H9 (cell line): ENCODE measurements around the gene PANK2. TPM values are rescaled to one million over a fixed set of nuclear protein-coding genes. Genes with fewer than 3 reads are reported as not detected.
A peak's percentile ranks its signal among the peaks of the same experiment; 100 is the strongest.

Experiments
- DNase-seq: peaks from one replicate; pipeline ENCODE4 v3.0.0-alpha.2; 2017
- H2AFZ ChIP-seq: one replicate; pipeline ENCODE4 v1.6.1; 2013; ENCODE audit warnings: mild to moderate bottlenecking, low read length, control low read depth, moderate library complexity
- H2AK5ac ChIP-seq: 2 replicates; pipeline ENCODE4 v1.6.1; 2013; ENCODE audit warnings: low read length, control low read depth, mixed read lengths; ENCODE audit not compliant: insufficient read length
- H2BK120ac ChIP-seq: one replicate; pipeline ENCODE4 v1.6.1; 2013; ENCODE audit warnings: low read depth, mild to moderate bottlenecking, low read length, control low read depth, inconsistent platforms; ENCODE audit not compliant: poor library complexity, severe bottlenecking
- H2BK12ac ChIP-seq: 2 replicates; pipeline ENCODE4 v1.6.1; 2013; ENCODE audit warnings: low read length, control low read depth, mixed read lengths, low read depth; ENCODE audit not compliant: insufficient read length
- H2BK15ac ChIP-seq: 2 replicates; pipeline ENCODE4 v1.6.1; 2013; ENCODE audit warnings: low read depth, low read length, control low read depth
- H2BK20ac ChIP-seq: one replicate; pipeline ENCODE4 v1.6.1; 2013; ENCODE audit warnings: low read depth, mild to moderate bottlenecking, low read length, control low read depth, inconsistent platforms; ENCODE audit not compliant: poor library complexity, severe bottlenecking
- H2BK5ac ChIP-seq: 2 replicates; pipeline ENCODE4 v1.6.1; 2013; ENCODE audit warnings: low read length, control low read depth, mixed read lengths; ENCODE audit not compliant: insufficient read length
- H3K14ac ChIP-seq: 2 replicates; pipeline ENCODE4 v1.6.1; 2013; ENCODE audit warnings: low read length, control low read depth; ENCODE audit not compliant: insufficient read depth
- H3K18ac ChIP-seq: 2 replicates; pipeline ENCODE4 v1.6.1; 2013; ENCODE audit warnings: low read depth, mild to moderate bottlenecking, mixed read lengths, low read length, control low read depth; ENCODE audit not compliant: insufficient read length
- H3K23ac ChIP-seq: 2 replicates; pipeline ENCODE4 v1.6.1; 2013; ENCODE audit warnings: low read length, control low read depth, mixed read lengths, low read depth; ENCODE audit not compliant: insufficient read length
- H3K23me2 ChIP-seq: 2 replicates; pipeline ENCODE4 v1.6.1; 2013; ENCODE audit warnings: low read depth, mild to moderate bottlenecking, mixed read lengths, low read length, control low read depth; ENCODE audit not compliant: insufficient read length, poor library complexity, severe bottlenecking
- H3K27ac ChIP-seq: 2 replicates; pipeline ENCODE4 v1.5.1; 2013; ENCODE audit warnings: low read length, control low read depth, mixed read lengths, low read depth; ENCODE audit not compliant: insufficient read length
- H3K27me3 ChIP-seq: 2 replicates; pipeline ENCODE4 v1.6.1; 2013; ENCODE audit warnings: low read length, control low read depth, inconsistent platforms; ENCODE audit not compliant: insufficient read depth
- H3K4ac ChIP-seq: 2 replicates; pipeline ENCODE4 v1.6.1; 2013; ENCODE audit warnings: low read depth, mild to moderate bottlenecking, control low read depth, inconsistent platforms, low read length, moderate library complexity
- H3K4me1 ChIP-seq: 2 replicates; pipeline ENCODE4 v1.6.1; 2013; ENCODE audit warnings: low read length, control low read depth, inconsistent platforms; ENCODE audit not compliant: insufficient read depth
- H3K4me2 ChIP-seq: 2 replicates; pipeline ENCODE4 v1.6.1; 2013; ENCODE audit warnings: low read length, control low read depth, mixed read lengths; ENCODE audit not compliant: insufficient read length, insufficient read depth
- H3K56ac ChIP-seq: 2 replicates; pipeline ENCODE4 v1.6.1; 2013; ENCODE audit warnings: low read depth, mild to moderate bottlenecking, mixed read lengths, low read length, control low read depth; ENCODE audit not compliant: insufficient read length
- H3K79me1 ChIP-seq: 2 replicates; pipeline ENCODE4 v1.6.1; 2013; ENCODE audit warnings: low read depth, mild to moderate bottlenecking, moderate library complexity, low read length, control low read depth, inconsistent platforms; ENCODE audit not compliant: insufficient read depth, poor library complexity, severe bottlenecking
- H3K79me2 ChIP-seq: 2 replicates; pipeline ENCODE4 v1.6.1; 2013; ENCODE audit warnings: low read length, control low read depth, inconsistent platforms; ENCODE audit not compliant: insufficient read depth
- H3K9ac ChIP-seq: 2 replicates; pipeline ENCODE4 v1.6.1; 2013; ENCODE audit warnings: low read length, control low read depth, mixed read lengths; ENCODE audit not compliant: insufficient read length; ENCODE audit errors: extremely low read depth
- H3K9me3 ChIP-seq: one replicate; pipeline ENCODE4 v1.6.1; 2013; ENCODE audit warnings: low read depth, low read length, inconsistent platforms; ENCODE audit not compliant: control insufficient read depth
- H3T11ph ChIP-seq: one replicate; pipeline ENCODE4 v1.6.1; 2013; ENCODE audit warnings: mild to moderate bottlenecking, low read length, control low read depth, inconsistent platforms
- H4K20me1 ChIP-seq: one replicate; pipeline ENCODE4 v1.6.1; 2013; ENCODE audit not compliant: control insufficient read depth, insufficient read length, insufficient read depth
- H4K5ac ChIP-seq: 2 replicates; pipeline ENCODE4 v1.6.1; 2013; ENCODE audit warnings: low read depth, mild to moderate bottlenecking, mixed read lengths, low read length, control low read depth; ENCODE audit not compliant: insufficient read length
- H4K8ac ChIP-seq: replicated peaks from 2 replicates; pipeline ENCODE4 v1.6.1; 2013; ENCODE audit warnings: low read length, control low read depth, mixed read lengths, low read depth; ENCODE audit not compliant: insufficient read length
- H4K91ac ChIP-seq: 2 replicates; pipeline ENCODE4 v1.6.1; 2013; ENCODE audit warnings: low read depth, mild to moderate bottlenecking, moderate library complexity, mixed read lengths, low read length, control low read depth; ENCODE audit not compliant: insufficient read length
- H3K27ac Mint-ChIP-seq, 3 experiments: 2 replicates in 2 of 3; 3 replicates in 1 of 3; pipeline ENCODE4 v1.8.0; 2020 to 2021; ENCODE audit warnings: mixed read lengths in 3 of 3, mild to moderate bottlenecking in 1 of 3, moderate library complexity in 1 of 3
- H3K27me3 Mint-ChIP-seq: 2 replicates; pipeline ENCODE4 v1.8.0; 2021; ENCODE audit warnings: low read depth, mild to moderate bottlenecking, moderate library complexity, mixed read lengths
- H3K36me3 Mint-ChIP-seq, 3 experiments: 2 replicates in 2 of 3; 3 replicates in 1 of 3; pipeline ENCODE4 v1.8.0; 2020 to 2021; ENCODE audit warnings: low read depth in 3 of 3, mixed read lengths in 3 of 3; ENCODE audit not compliant: insufficient read depth in 1 of 3
- H3K4me1 Mint-ChIP-seq, 2 experiments: 2 replicates each; pipeline ENCODE4 v1.8.0; 2020; ENCODE audit warnings: mixed read lengths in 2 of 2
- H3K4me3 Mint-ChIP-seq, 2 experiments: 2 replicates in 1 of 2; 3 replicates in 1 of 2; pipeline ENCODE4 v1.8.0; 2020 to 2021; ENCODE audit warnings: mild to moderate bottlenecking in 2 of 2, mixed read lengths in 2 of 2, moderate library complexity in 1 of 2
- H3K9me3 Mint-ChIP-seq, 2 experiments: 2 replicates in 1 of 2; 3 replicates in 1 of 2; pipeline ENCODE4 v1.8.0; 2020; ENCODE audit warnings: mild to moderate bottlenecking in 2 of 2, mixed read lengths in 2 of 2, moderate library complexity in 1 of 2
- WGBS: extraction: QIAGEN DNeasy Blood & Tissue Kit; methylation state at CpG from one replicate; pipeline ENCODE4 v1.1.7; 2013; ENCODE audit warnings: missing lambda C conversion rate, low lambda C conversion rate, mixed read lengths; ENCODE audit not compliant: insufficient read length; ENCODE audit errors: extremely low coverage; 5-methylcytosine and 5-hydroxymethylcytosine counted together
- total RNA-seq: library from RNA; stranded (reverse); gene quantifications from 2 replicates; pipeline ENCODE4 v1.2.1, GENCODE V29; 2021
- TF ChIP-seq, protein P1 (sequence below): fragments of 200-600 bp; sonication (generic); conservative IDR thresholded peaks from 3 replicates; pipeline ENCODE4 v1.8.0; 2021; ENCODE audit warnings: antibody characterized with exemption, mild to moderate bottlenecking

PANK2 gene
- total RNA-seq, 1 experiment from 2014 or later: 65.4 TPM

DNA sequence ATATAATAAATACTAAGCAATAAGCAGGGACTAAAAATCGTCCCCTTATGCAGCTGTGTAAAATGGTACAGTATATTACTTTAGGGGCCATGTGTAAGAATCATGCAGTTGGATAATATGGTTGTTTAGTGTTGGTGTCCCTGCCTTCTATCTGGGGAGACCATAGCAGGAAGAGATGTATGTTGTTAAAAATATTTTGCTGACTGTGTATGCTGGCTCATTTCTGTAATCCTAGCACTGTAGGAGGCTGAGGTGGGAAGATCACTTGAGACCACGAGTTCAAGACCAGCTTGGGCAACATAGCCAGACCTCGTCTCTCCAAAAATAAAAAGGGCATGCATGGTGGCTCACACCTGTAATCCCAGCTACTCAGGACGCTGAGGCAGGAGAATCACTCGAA lies 5.6 kb downstream of the PANK2 start:
- H3K4ac ChIP-seq: no peak overlapping the region
- Mint-ChIP-seq H3K9me3 (peaks cover 3 to 5% of the 10 kb centered on the region in 2 experiments; a peak in 2 of 5 replicates), H3K27me3 (no peaks in the 10 kb centered on the region), H3K4me3 (no peak overlapping the region; a peak in 1 of 5 replicates), H3K4me1 (peaks cover 45 to 53% of the 10 kb centered on the region in 2 experiments), H3K36me3 (peaks cover 28 to 60% (median 46%) of the 10 kb centered on the region in 3 experiments), H3K27ac (peak overlapping the region in 1 of 3 experiments; percentile 85; a peak in 1 of 7 replicates)
- no peak overlapping the region for H4K5ac ChIP-seq
- no peaks in the 10 kb centered on the region for H3K9me3 ChIP-seq
- H2BK120ac ChIP-seq: no peak overlapping the region
- no peak overlapping the region for H2AFZ ChIP-seq
- no peak overlapping the region for H2BK15ac ChIP-seq
- H3K18ac ChIP-seq: no peak overlapping the region
- DNase-seq: no peak
- H4K8ac ChIP-seq: no peak overlapping the region
- H2BK5ac ChIP-seq: no peak overlapping the region
- H2BK12ac ChIP-seq: no peak overlapping the region
- peaks cover 4% of the 10 kb centered on the region; the same call in 1 of the 2 replicates for H3K4me1 ChIP-seq
- no CpG with 5 or more reads among the region's 5 CpGs for WGBS
- TF ChIP-seq, protein P1, sequence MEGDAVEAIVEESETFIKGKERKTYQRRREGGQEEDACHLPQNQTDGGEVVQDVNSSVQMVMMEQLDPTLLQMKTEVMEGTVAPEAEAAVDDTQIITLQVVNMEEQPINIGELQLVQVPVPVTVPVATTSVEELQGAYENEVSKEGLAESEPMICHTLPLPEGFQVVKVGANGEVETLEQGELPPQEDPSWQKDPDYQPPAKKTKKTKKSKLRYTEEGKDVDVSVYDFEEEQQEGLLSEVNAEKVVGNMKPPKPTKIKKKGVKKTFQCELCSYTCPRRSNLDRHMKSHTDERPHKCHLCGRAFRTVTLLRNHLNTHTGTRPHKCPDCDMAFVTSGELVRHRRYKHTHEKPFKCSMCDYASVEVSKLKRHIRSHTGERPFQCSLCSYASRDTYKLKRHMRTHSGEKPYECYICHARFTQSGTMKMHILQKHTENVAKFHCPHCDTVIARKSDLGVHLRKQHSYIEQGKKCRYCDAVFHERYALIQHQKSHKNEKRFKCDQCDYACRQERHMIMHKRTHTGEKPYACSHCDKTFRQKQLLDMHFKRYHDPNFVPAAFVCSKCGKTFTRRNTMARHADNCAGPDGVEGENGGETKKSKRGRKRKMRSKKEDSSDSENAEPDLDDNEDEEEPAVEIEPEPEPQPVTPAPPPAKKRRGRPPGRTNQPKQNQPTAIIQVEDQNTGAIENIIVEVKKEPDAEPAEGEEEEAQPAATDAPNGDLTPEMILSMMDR: no peak
- no peak overlapping the region for H4K91ac ChIP-seq
- H3K23me2 ChIP-seq: peaks cover 15% of the 10 kb centered on the region
- no peaks in the 10 kb centered on the region for H3K79me1 ChIP-seq
- H2AK5ac ChIP-seq: no peak overlapping the region
- no peak overlapping the region for H3T11ph ChIP-seq
- no peak overlapping the region for H3K9ac ChIP-seq
- H2BK20ac ChIP-seq: no peak overlapping the region
- no peak overlapping the region for H3K23ac ChIP-seq
- no peaks in the 10 kb centered on the region for H4K20me1 ChIP-seq
- H3K4me2 ChIP-seq: no peak overlapping the region
- H3K56ac ChIP-seq: no peak overlapping the region
- no peak overlapping the region for H3K14ac ChIP-seq
- H3K79me2 ChIP-seq: peaks cover 93% of the 10 kb centered on the region
- no peak overlapping the region for H3K27ac ChIP-seq
- H3K27me3 ChIP-seq: no peaks in the 10 kb centered on the region
